Neural crest cell (in vitro differentiated cells): ENCODE results near the gene SCAI. TPM values are rescaled to one million over a fixed set of nuclear protein-coding genes. Genes with fewer than 3 reads are reported as not detected.

ENCODE experiments used
- DNase-seq: peaks from one replicate; pipeline ENCODE4 v3.0.0; 2021; ENCODE audit warnings: low read depth, mixed read lengths, low spot score
- H3K27ac Mint-ChIP-seq: one replicate; pipeline ENCODE4 v1.8.0; 2021; ENCODE audit warnings: mild to moderate bottlenecking, mixed read lengths; ENCODE audit not compliant: unreplicated experiment
- H3K27me3 Mint-ChIP-seq: 2 replicates; pipeline ENCODE4 v1.8.0; 2021; ENCODE audit warnings: low read depth, mild to moderate bottlenecking, mixed read lengths
- H3K36me3 Mint-ChIP-seq: 2 replicates; pipeline ENCODE4 v1.8.0; 2021; ENCODE audit warnings: low read depth, mild to moderate bottlenecking, mixed read lengths
- H3K4me1 Mint-ChIP-seq: 2 replicates; pipeline ENCODE4 v1.8.0; 2021; ENCODE audit warnings: mixed read lengths
- H3K4me3 Mint-ChIP-seq: one replicate; pipeline ENCODE4 v1.8.0; 2021; ENCODE audit warnings: mild to moderate bottlenecking, mixed read lengths
- H3K9me3 Mint-ChIP-seq: 2 replicates; pipeline ENCODE4 v1.8.0; 2021; ENCODE audit warnings: mixed read lengths
- CTCF ChIP-seq: fragments of 200-600 bp; sonication (generic); conservative IDR thresholded peaks from 2 replicates; pipeline ENCODE4 v1.5.0; 2021; ENCODE audit warnings: antibody characterized with exemption, mild to moderate bottlenecking
- total RNA-seq: library from RNA; stranded (reverse); gene quantifications from 2 replicates; pipeline ENCODE4 v1.2.1, GENCODE V29; 2021

SCAI gene
- total RNA-seq, 1 donor from 2014 or later = 13.1 TPM

- Mint-ChIP-seq H3K9me3 (no peaks in the 10 kb centered on the region), H3K4me1 (no peaks in the 10 kb centered on the region), H3K27ac (no peak overlapping the region), H3K4me3 (no peak overlapping the region), H3K36me3 (peaks cover 17% of the 10 kb centered on the region), H3K27me3 (no peaks in the 10 kb centered on the region)
- no peak for TF ChIP-seq CTCF
- DNase-seq = no peak
These were observed 231.6 kb downstream of the SCAI start for GRCh38 chr9:124911766-124912165.

GRCh38 chr9:124908098-124908497, 235.2 kb downstream of the SCAI start:
- no peaks in the 10 kb centered on the region for H3K9me3 Mint-ChIP-seq
- no peak overlapping the region for H3K4me3 Mint-ChIP-seq
- TF ChIP-seq CTCF = no peak
- no peaks in the 10 kb centered on the region for H3K27me3 Mint-ChIP-seq
- H3K36me3 Mint-ChIP-seq = peaks cover 12% of the 10 kb centered on the region
- DNase-seq = no peak
- H3K27ac Mint-ChIP-seq = no peak overlapping the region
- no peaks in the 10 kb centered on the region for H3K4me1 Mint-ChIP-seq

- DNase-seq = no peak
- H3K4me1 Mint-ChIP-seq = no peaks in the 10 kb centered on the region
- no peaks in the 10 kb centered on the region for H3K9me3 Mint-ChIP-seq
- no peak for TF ChIP-seq CTCF
- H3K27ac Mint-ChIP-seq = no peak overlapping the region
- H3K27me3 Mint-ChIP-seq = no peaks in the 10 kb centered on the region
- H3K36me3 Mint-ChIP-seq = peaks cover 12% of the 10 kb centered on the region
- no peak overlapping the region for H3K4me3 Mint-ChIP-seq
These were observed 236.4 kb downstream of the SCAI start for GRCh38 chr9:124906966-124907365.

- DNase-seq = no peak
- Mint-ChIP-seq H3K27me3 (no peaks in the 10 kb centered on the region), H3K9me3 (no peaks in the 10 kb centered on the region), H3K36me3 (peaks cover 9% of the 10 kb centered on the region), H3K4me3 (no peak overlapping the region), H3K27ac (no peak overlapping the region), H3K4me1 (peaks cover 8% of the 10 kb centered on the region)
- TF ChIP-seq CTCF = no peak
These were observed 243.5 kb downstream of the SCAI start for GRCh38 chr9:124899845-124900244.

GRCh38 chr9:124897570-124898460, 245.5 kb downstream of the SCAI start:
- Mint-ChIP-seq H3K9me3 (no peaks in the 10 kb centered on the region), H3K36me3 (peaks cover 14% of the 10 kb centered on the region), H3K27ac (peak overlapping the region; percentile 20), H3K4me1 (peaks cover 11% of the 10 kb centered on the region), H3K27me3 (no peaks in the 10 kb centered on the region), H3K4me3 (no peak overlapping the region)
- TF ChIP-seq CTCF = no peak
- DNase-seq = no peak
